ENCODE results near the gene SPECC1. TPM values are rescaled to one million over a fixed set of nuclear protein-coding genes. Genes with fewer than 3 reads are reported as not detected.
"Not testable (repeated sequence)": the region's sequence is repeated elsewhere in the genome, so short reads cannot be mapped to it uniquely, and the experiment has no call there.

SPECC1 gene
- total RNA-seq, 1 donor from 2014 or later, result 31.0 TPM

- Histone ChIP-seq H3K27me3 (no peaks in the 10 kb centered on the region), H3K4me3 (no peak overlapping the region), H3K9me3 (no peaks in the 10 kb centered on the region), H3K36me3 (no peaks in the 10 kb centered on the region), H3K4me1 (no peaks in the 10 kb centered on the region), H3K27ac (no peak overlapping the region)
- DNase-seq, result no peak
- intact Hi-C loops (cut with DNase I), result no loop called here
- ATAC-seq, result no peak
- no peak for TF ChIP-seq CTCF (IDR thresholded peaks at IDR 0.05)
Observed at GRCh38 chr17:20225162-20226115, 216.3 kb downstream of the SPECC1 start.

GRCh38 chr17:20226814-20227482, 217.8 kb downstream of the SPECC1 start:
- no peaks in the 10 kb centered on the region for H3K4me1 ChIP-seq
- peak; percentile 99 for ATAC-seq
- peak; percentile 88 for DNase-seq
- peak; percentile 80 for TF ChIP-seq CTCF (IDR thresholded peaks at IDR 0.05)
- peaks cover 4% of the 10 kb centered on the region for H3K36me3 ChIP-seq
- H3K9me3 ChIP-seq, result no peaks in the 10 kb centered on the region
- H3K27me3 ChIP-seq, result no peaks in the 10 kb centered on the region
- intact Hi-C loops (cut with DNase I), result no loop called here
- H3K27ac ChIP-seq, result no peak overlapping the region
- no peak overlapping the region for H3K4me3 ChIP-seq

GRCh38 chr17:20227720-20228370, 218.7 kb downstream of the SPECC1 start:
- ATAC-seq; H3K4me3 ChIP-seq; H3K9me3 ChIP-seq; H3K4me1 ChIP-seq; H3K27ac ChIP-seq; DNase-seq; intact Hi-C loops (cut with DNase I); H3K27me3 ChIP-seq: not testable (repeated sequence)
- H3K36me3 ChIP-seq, result peaks cover 13% of the 10 kb centered on the region

- Histone ChIP-seq H3K36me3 (peaks cover 15% of the 10 kb centered on the region), H3K4me3 (no peak overlapping the region), H3K27me3 (no peaks in the 10 kb centered on the region), H3K4me1 (no peaks in the 10 kb centered on the region), H3K9me3 (no peaks in the 10 kb centered on the region), H3K27ac (no peak overlapping the region)
- intact Hi-C loops (cut with DNase I), result no loop called here
- no peak for DNase-seq
- no peak for ATAC-seq
- TF ChIP-seq CTCF (IDR thresholded peaks at IDR 0.05), result no peak
Observed at GRCh38 chr17:20228410-20228809, 219.3 kb downstream of the SPECC1 start.

- TF ChIP-seq CTCF (IDR thresholded peaks at IDR 0.05), result no peak
- no peak overlapping the region for H3K27ac ChIP-seq
- intact Hi-C loops (cut with DNase I), result no loop called here
Observed at GRCh38 chr17:20228860-20229259, 219.7 kb downstream of the SPECC1 start.

More at GRCh38 chr17:20228860-20229259, 219.7 kb downstream of the SPECC1 start:
- Histone ChIP-seq H3K9me3 (no peaks in the 10 kb centered on the region), H3K4me3 (no peak overlapping the region), H3K4me1 (no peaks in the 10 kb centered on the region), H3K36me3 (peaks cover 19% of the 10 kb centered on the region), H3K27me3 (no peaks in the 10 kb centered on the region)
- no peak for DNase-seq
- no peak for ATAC-seq
